GM13977 (cell line): ENCODE results near the gene ZNF683.
A peak's percentile ranks its signal among the peaks of the same experiment; 100 is the strongest.

ENCODE experiments used
- DNase-seq: peaks from one replicate; pipeline ENCODE4 v3.0.0; 2012; ENCODE audit warnings: low spot score
- CTCF ChIP-seq: IDR thresholded peaks from 2 replicates; pipeline ENCODE4 v1.5.1; 2012; ENCODE audit warnings: mild to moderate bottlenecking, control low read depth; ENCODE audit not compliant: insufficient read depth; ENCODE audit errors: extremely low read depth, missing control alignments
- in situ Hi-C: fragments of 300-500 bp; cut with MboI; formaldehyde crosslinking; loops from one replicate; pipeline ENCODE4 v1.12.0; 2022; ENCODE audit warnings: low sequenced_read_pairs, low pct_unique_long_range_greater_than_20kb, mixed read lengths, inconsistent platforms; ENCODE audit not compliant: unreplicated experiment

ZNF683 gene

GRCh38 chr1:26410706-26411623, 38.4 kb upstream of the ZNF683 start, which contains the start of gene LIN28A:
Gene LIN28A, plus strand, starts transcription at chr1:26410817. Its CDS starts 75 bp downstream, at chr1:26410892.
- DNase-seq: no peak
- in situ Hi-C loops: no loop called here
- TF ChIP-seq CTCF: no peak

GRCh38 chr1:26409191-26409807, 36.7 kb upstream of the ZNF683 start:
- in situ Hi-C loops: no loop called here
- TF ChIP-seq CTCF: no peak
- no peak for DNase-seq

- in situ Hi-C loops: no loop called here
- no peak for TF ChIP-seq CTCF
- DNase-seq: peak; percentile 81
These were observed 36.1 kb upstream of the ZNF683 start for GRCh38 chr1:26408604-26409003.

GRCh38 chr1:26405281-26405915, 32.8 kb upstream of the ZNF683 start:
- no peak for DNase-seq
- no peak for TF ChIP-seq CTCF
- in situ Hi-C loops: no loop called here

GRCh38 chr1:26404641-26405040, 32.1 kb upstream of the ZNF683 start:
- DNase-seq: no peak
- no peak for TF ChIP-seq CTCF
- in situ Hi-C loops: no loop called here

- in situ Hi-C loops: no loop called here
- no peak for TF ChIP-seq CTCF
- DNase-seq: no peak
These were observed 31.1 kb upstream of the ZNF683 start for GRCh38 chr1:26403656-26404055.
